ENCODE results near the gene UNK.

DNA sequence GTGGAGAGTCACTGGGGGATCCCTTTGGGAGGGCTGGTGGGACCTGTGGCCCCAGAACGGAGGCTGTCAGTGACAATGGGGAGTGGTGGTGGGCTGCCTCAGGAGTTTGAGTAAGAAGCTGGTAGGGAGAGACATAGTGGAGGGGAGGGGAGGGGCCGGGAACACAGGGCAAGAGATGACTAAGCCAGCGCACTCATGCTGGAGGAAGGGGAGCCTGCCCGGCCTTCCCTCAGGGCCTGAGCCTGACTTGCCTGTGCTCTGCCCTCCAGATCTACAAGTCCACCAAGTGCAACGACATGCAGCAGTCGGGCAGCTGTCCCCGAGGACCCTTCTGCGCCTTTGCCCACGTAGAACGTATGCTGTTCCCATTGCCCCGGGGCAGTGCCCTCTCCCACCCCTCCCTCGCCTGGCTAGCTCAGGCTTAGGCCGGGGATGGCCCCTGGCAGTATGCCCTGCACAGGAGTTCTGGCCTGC, 30.3 kb downstream of the UNK start:
- TF ChIP-seq, protein P1, sequence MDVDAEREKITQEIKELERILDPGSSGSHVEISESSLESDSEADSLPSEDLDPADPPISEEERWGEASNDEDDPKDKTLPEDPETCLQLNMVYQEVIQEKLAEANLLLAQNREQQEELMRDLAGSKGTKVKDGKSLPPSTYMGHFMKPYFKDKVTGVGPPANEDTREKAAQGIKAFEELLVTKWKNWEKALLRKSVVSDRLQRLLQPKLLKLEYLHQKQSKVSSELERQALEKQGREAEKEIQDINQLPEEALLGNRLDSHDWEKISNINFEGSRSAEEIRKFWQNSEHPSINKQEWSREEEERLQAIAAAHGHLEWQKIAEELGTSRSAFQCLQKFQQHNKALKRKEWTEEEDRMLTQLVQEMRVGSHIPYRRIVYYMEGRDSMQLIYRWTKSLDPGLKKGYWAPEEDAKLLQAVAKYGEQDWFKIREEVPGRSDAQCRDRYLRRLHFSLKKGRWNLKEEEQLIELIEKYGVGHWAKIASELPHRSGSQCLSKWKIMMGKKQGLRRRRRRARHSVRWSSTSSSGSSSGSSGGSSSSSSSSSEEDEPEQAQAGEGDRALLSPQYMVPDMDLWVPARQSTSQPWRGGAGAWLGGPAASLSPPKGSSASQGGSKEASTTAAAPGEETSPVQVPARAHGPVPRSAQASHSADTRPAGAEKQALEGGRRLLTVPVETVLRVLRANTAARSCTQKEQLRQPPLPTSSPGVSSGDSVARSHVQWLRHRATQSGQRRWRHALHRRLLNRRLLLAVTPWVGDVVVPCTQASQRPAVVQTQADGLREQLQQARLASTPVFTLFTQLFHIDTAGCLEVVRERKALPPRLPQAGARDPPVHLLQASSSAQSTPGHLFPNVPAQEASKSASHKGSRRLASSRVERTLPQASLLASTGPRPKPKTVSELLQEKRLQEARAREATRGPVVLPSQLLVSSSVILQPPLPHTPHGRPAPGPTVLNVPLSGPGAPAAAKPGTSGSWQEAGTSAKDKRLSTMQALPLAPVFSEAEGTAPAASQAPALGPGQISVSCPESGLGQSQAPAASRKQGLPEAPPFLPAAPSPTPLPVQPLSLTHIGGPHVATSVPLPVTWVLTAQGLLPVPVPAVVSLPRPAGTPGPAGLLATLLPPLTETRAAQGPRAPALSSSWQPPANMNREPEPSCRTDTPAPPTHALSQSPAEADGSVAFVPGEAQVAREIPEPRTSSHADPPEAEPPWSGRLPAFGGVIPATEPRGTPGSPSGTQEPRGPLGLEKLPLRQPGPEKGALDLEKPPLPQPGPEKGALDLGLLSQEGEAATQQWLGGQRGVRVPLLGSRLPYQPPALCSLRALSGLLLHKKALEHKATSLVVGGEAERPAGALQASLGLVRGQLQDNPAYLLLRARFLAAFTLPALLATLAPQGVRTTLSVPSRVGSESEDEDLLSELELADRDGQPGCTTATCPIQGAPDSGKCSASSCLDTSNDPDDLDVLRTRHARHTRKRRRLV (CRISPR knock-in tag; IDR thresholded peaks at IDR 0.05) = no peak
- TF ChIP-seq SP140L (CRISPR knock-in tag; IDR thresholded peaks at IDR 0.05; ENCODE audit: borderline replicate concordance) (no peak), POLR2A (IDR thresholded peaks at IDR 0.05; ENCODE audit: insufficient read depth in 1 of 2, low read depth in 2 of 2, low read length in 2 of 2) (no peak), POLR2AphosphoS5 (IDR thresholded peaks at IDR 0.05; ENCODE audit: low read depth, low read length) (no peak; the same call in 1 of the 2 replicates), GTF2F1 (IDR thresholded peaks at IDR 0.05; ENCODE audit: low read length) (no peak), SIX4 (CRISPR knock-in tag; IDR thresholded peaks at IDR 0.05) (no peak), MAFK (conservative IDR thresholded peaks at IDR 0.05 in 1 of 2, IDR thresholded peaks at IDR 0.05 in 1 of 2; ENCODE audit: low read length in 2 of 2) (no peak), IKZF4 (CRISPR knock-in tag; IDR thresholded peaks at IDR 0.05; ENCODE audit: borderline replicate concordance, low read depth, not compliant biosample characterization) (no peak), SRSF1 (optimal IDR thresholded peaks at IDR 0.05; ENCODE audit: low read depth, low read length) (no peak), ZNF180 (CRISPR knock-in tag; IDR thresholded peaks at IDR 0.05; ENCODE audit: borderline replicate concordance, low read depth) (no peak), SETDB1 (CRISPR knock-in tag; IDR thresholded peaks at IDR 0.05; ENCODE audit: borderline replicate concordance) (no peak)
- TF ChIP-seq, protein P2, sequence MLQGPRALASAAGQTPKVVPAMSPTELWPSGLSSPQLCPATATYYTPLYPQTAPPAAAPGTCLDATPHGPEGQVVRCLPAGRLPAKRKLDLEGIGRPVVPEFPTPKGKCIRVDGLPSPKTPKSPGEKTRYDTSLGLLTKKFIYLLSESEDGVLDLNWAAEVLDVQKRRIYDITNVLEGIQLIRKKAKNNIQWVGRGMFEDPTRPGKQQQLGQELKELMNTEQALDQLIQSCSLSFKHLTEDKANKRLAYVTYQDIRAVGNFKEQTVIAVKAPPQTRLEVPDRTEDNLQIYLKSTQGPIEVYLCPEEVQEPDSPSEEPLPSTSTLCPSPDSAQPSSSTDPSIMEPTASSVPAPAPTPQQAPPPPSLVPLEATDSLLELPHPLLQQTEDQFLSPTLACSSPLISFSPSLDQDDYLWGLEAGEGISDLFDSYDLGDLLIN (CRISPR knock-in tag; IDR thresholded peaks at IDR 0.05; ENCODE audit: borderline replicate concordance) = no peak
- TF ChIP-seq, protein P3, sequence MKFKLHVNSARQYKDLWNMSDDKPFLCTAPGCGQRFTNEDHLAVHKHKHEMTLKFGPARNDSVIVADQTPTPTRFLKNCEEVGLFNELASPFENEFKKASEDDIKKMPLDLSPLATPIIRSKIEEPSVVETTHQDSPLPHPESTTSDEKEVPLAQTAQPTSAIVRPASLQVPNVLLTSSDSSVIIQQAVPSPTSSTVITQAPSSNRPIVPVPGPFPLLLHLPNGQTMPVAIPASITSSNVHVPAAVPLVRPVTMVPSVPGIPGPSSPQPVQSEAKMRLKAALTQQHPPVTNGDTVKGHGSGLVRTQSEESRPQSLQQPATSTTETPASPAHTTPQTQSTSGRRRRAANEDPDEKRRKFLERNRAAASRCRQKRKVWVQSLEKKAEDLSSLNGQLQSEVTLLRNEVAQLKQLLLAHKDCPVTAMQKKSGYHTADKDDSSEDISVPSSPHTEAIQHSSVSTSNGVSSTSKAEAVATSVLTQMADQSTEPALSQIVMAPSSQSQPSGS (CRISPR knock-in tag; IDR thresholded peaks at IDR 0.05) = no peak

Measured in HepG2 (cell line).